PC-9 (cell line): ENCODE data around the gene HEG1. TPM values are rescaled to one million over a fixed set of nuclear protein-coding genes. Genes with fewer than 3 reads are reported as not detected.

Experiments used
- BruUV-seq: library from RNA; stranded (reverse); fragments of 400-500 nt; replicated peaks from 2 replicates; lab custom pipeline; 2021; lab: Mats Ljungman, UMichigan
- CTCF ChIA-PET: fragments of 300-600 bp; sonication (Branson Sonifier 250); formaldehyde crosslinking; loops from one replicate; lab custom pipeline; 2022; ENCODE audit warnings: antibody characterized with exemption; lab: Charles Lee
- POLR2A ChIA-PET: fragments of 300-600 bp; sonication (Branson Sonifier 250); formaldehyde crosslinking; loops from one replicate; lab custom pipeline; 2022; ENCODE audit warnings: antibody characterized with exemption; ENCODE audit not compliant: unreplicated experiment; lab: Charles Lee
- DNase-seq, 2 experiments: peaks; one replicate each; pipeline versions ENCODE4 v3.0.0 to v3.0.0-alpha.2; 2015 to 2022; ENCODE audit warnings: mixed read lengths in 1 of 2
- H2AFZ ChIP-seq: fragments of 200-600 bp; sonication (generic); 2 replicates; pipeline ENCODE4 v1.8.1; 2017; ENCODE audit warnings: antibody characterized with exemption
- H3F3A ChIP-seq: fragments of 200-600 bp; sonication (generic); 2 replicates; pipeline ENCODE4 v1.8.1; 2017; ENCODE audit warnings: antibody characterized with exemption, mild to moderate bottlenecking, low read depth; ENCODE audit not compliant: insufficient read depth
- H3K27ac ChIP-seq: fragments of 200-600 bp; sonication (generic); 2 replicates; pipeline ENCODE4 v1.6.1; 2016; ENCODE audit warnings: mixed run types
- H3K27me3 ChIP-seq: fragments of 200-600 bp; sonication (generic); 2 replicates; pipeline ENCODE4 v1.6.1; 2016; ENCODE audit warnings: low read depth, mixed run types; ENCODE audit not compliant: insufficient read depth
- H3K36me3 ChIP-seq: fragments of 200-600 bp; sonication (generic); 2 replicates; pipeline ENCODE4 v1.6.1; 2016; ENCODE audit warnings: low read depth, mixed run types
- H3K4me1 ChIP-seq: fragments of 200-600 bp; sonication (generic); replicated peaks from 2 replicates; pipeline ENCODE4 v1.6.1; 2016; ENCODE audit warnings: mixed run types; ENCODE audit not compliant: insufficient read depth
- H3K4me2 ChIP-seq: fragments of 200-600 bp; sonication (generic); 2 replicates; pipeline ENCODE4 v1.6.1; 2017; ENCODE audit warnings: mixed run types
- H3K4me3 ChIP-seq: fragments of 200-600 bp; sonication (generic); 2 replicates; pipeline ENCODE4 v1.6.1; 2016; ENCODE audit warnings: mixed run types
- H3K79me2 ChIP-seq: fragments of 200-600 bp; sonication (generic); 2 replicates; pipeline ENCODE4 v1.6.1; 2017; ENCODE audit warnings: low read depth, mixed run types
- H3K9me2 ChIP-seq: fragments of 200-600 bp; sonication (generic); 2 replicates; pipeline ENCODE4 v1.8.1; 2017; ENCODE audit warnings: mild to moderate bottlenecking; ENCODE audit not compliant: insufficient read depth
- H3K9me3 ChIP-seq: fragments of 200-600 bp; sonication (generic); 2 replicates; pipeline ENCODE4 v1.8.1; 2016; ENCODE audit warnings: low read depth; ENCODE audit not compliant: insufficient read depth
- H4K20me1 ChIP-seq: fragments of 200-600 bp; sonication (generic); 2 replicates; pipeline ENCODE4 v1.8.1; 2017; ENCODE audit not compliant: insufficient read depth
- CTCF ChIP-seq: fragments of 200-600 bp; sonication (generic); conservative IDR thresholded peaks from 2 replicates; pipeline ENCODE4 v1.6.1; 2017; ENCODE audit warnings: mixed run types, antibody characterized with exemption, mild to moderate bottlenecking, moderate library complexity
- EZH2 ChIP-seq: fragments of 200-600 bp; sonication (generic); IDR thresholded peaks from 2 replicates; pipeline ENCODE4 v1.8.0; 2017; ENCODE audit warnings: antibody characterized with exemption, low read depth
- intact Hi-C: fragments of 100-400 bp; cut with micrococcal nuclease; formaldehyde crosslinking; loops from one replicate; pipeline ENCODE4 v1.10.0; 2022; ENCODE audit not compliant: unreplicated experiment
- total RNA-seq: library from RNA; stranded (reverse); gene quantifications from 2 replicates; pipeline ENCODE4 v1.2.3, GENCODE V29; 2021

Gene HEG1
- total RNA-seq, 1 experiment from 2014 or later, result 33.5 TPM

DNA sequence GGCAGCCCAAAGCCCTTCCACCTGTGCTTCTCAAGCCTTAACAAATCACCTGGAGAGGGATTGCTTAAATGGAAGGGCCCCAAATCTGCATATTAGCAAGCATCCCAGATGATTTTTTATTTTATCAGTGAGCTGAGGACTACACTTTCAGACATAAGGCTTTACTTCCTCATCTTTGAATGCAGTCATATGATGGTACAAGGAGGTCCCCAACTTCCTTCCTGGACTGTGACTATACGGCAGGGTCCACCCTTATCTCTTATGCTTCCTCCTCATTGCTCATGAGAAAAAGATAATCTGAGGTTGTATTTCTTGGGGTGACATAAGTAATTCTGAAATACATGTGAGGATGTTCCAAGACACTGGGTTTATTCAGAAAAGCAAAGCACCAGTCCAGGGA lies 13.7 kb upstream of the HEG1 start:
- BruUV-seq, result no TSS peak
- peaks cover 23% of the 10 kb centered on the region for H3K4me1 ChIP-seq
- no peak overlapping the region for H3K27ac ChIP-seq
- H3K36me3 ChIP-seq, result no peaks in the 10 kb centered on the region
- peaks cover 14% of the 10 kb centered on the region for H3F3A ChIP-seq
- no peak overlapping the region for H3K4me3 ChIP-seq
- H2AFZ ChIP-seq, result no peak overlapping the region
- CTCF ChIA-PET, result no interaction called here
- H3K9me3 ChIP-seq, result no peaks in the 10 kb centered on the region
- intact Hi-C loops, result loop anchor here (10.0 kb wide), 1 partner anchor 305 kb away; the partner anchor contains the start of gene ZNF148
- no peak for DNase-seq
- no peaks in the 10 kb centered on the region for H3K79me2 ChIP-seq
- H3K27me3 ChIP-seq, result no peaks in the 10 kb centered on the region
- H3K4me2 ChIP-seq, result no peak overlapping the region
- POLR2A ChIA-PET, result no interaction called here
- H4K20me1 ChIP-seq, result no peaks in the 10 kb centered on the region
- TF ChIP-seq EZH2 (no peak), CTCF (no peak)
- H3K9me2 ChIP-seq, result no peaks in the 10 kb centered on the region

DNA sequence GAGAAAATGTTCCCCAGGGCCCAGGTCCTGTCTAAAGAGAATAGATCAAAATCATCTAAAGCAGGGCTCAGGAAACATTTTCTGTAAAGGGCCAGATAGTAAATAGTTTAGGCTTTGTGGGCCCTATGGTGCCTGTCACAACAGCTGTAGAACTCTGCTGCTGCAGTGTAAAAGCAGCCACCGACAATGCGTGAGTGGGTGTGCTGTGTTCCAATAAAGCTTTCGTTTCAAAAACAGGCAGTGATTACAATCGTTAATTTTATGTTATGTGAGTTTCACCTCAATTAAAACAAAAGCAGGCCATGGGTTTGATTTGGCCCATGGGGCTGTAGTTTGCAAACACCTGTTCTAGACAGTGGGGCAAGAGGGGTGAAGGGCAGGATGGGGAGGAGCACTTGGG lies 12.5 kb upstream of the HEG1 start:
- no TSS peak for BruUV-seq
- Histone ChIP-seq H3K36me3 (no peaks in the 10 kb centered on the region), H3K4me2 (no peak overlapping the region), H3F3A (peaks cover 22% of the 10 kb centered on the region), H3K9me3 (no peaks in the 10 kb centered on the region), H3K9me2 (no peaks in the 10 kb centered on the region), H3K4me1 (peaks cover 34% of the 10 kb centered on the region), H3K4me3 (no peak overlapping the region), H3K79me2 (no peaks in the 10 kb centered on the region), H3K27ac (no peak overlapping the region), H2AFZ (no peak overlapping the region), H4K20me1 (no peaks in the 10 kb centered on the region), H3K27me3 (no peaks in the 10 kb centered on the region)
- DNase-seq, result no peak
- ChIA-PET POLR2A (no interaction called here), CTCF (no interaction called here)
- intact Hi-C loops, result loop anchor here (10.0 kb wide), 1 partner anchor 307 kb away; the partner anchor contains the start of gene ZNF148
- TF ChIP-seq CTCF (no peak), EZH2 (no peak)

DNA sequence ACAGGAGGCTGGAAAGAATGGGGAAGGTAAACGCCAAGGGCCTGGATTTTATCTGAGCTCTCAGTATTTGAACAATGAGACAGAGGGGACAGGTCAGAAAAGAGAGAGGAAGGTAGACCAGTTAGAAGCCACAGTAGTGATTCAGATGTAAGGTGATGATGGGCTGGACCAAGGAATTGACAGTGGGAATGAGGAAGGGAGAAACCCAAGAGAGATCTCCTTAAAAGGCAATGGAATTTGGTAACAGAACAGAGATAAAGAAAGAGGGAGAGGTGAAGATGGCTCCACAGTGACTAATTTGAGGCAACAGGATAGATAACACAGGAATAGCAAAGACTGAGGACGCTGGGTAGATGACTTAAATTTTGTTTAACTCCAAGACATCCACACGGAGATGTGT lies 11.4 kb upstream of the HEG1 start:
- Histone ChIP-seq H3K27ac (0 out of 2 replicates have a peak overlapping the region, but pooled peaks have one; percentile 7), H3K27me3 (no peaks in the 10 kb centered on the region), H2AFZ (no peak overlapping the region), H3K79me2 (no peaks in the 10 kb centered on the region), H3K9me3 (no peaks in the 10 kb centered on the region), H3K4me2 (peak overlapping the region; percentile 25), H3K36me3 (no peaks in the 10 kb centered on the region), H3K4me1 (peaks cover 41% of the 10 kb centered on the region), H3K9me2 (no peaks in the 10 kb centered on the region), H4K20me1 (no peaks in the 10 kb centered on the region), H3F3A (peaks cover 28% of the 10 kb centered on the region), H3K4me3 (no peak overlapping the region)
- CTCF ChIA-PET, result no interaction called here
- POLR2A ChIA-PET, result interaction anchor here (0.7 kb wide), 1 partner anchor 173 kb away, joined by 4 read pairs; no protein-coding TSS in a partner anchor
- intact Hi-C loops, result loop anchor here (1.0 to 10.0 kb wide), 2 partner anchors 43 to 308 kb away; partner anchors contain the start of gene ZNF148
- DNase-seq, result peak in 1 of 2 experiments; percentile 87
- no TSS peak for BruUV-seq
- TF ChIP-seq CTCF, result no peak
- TF ChIP-seq EZH2, result no peak
